ENCODE results near the gene RBM28.

DNA sequence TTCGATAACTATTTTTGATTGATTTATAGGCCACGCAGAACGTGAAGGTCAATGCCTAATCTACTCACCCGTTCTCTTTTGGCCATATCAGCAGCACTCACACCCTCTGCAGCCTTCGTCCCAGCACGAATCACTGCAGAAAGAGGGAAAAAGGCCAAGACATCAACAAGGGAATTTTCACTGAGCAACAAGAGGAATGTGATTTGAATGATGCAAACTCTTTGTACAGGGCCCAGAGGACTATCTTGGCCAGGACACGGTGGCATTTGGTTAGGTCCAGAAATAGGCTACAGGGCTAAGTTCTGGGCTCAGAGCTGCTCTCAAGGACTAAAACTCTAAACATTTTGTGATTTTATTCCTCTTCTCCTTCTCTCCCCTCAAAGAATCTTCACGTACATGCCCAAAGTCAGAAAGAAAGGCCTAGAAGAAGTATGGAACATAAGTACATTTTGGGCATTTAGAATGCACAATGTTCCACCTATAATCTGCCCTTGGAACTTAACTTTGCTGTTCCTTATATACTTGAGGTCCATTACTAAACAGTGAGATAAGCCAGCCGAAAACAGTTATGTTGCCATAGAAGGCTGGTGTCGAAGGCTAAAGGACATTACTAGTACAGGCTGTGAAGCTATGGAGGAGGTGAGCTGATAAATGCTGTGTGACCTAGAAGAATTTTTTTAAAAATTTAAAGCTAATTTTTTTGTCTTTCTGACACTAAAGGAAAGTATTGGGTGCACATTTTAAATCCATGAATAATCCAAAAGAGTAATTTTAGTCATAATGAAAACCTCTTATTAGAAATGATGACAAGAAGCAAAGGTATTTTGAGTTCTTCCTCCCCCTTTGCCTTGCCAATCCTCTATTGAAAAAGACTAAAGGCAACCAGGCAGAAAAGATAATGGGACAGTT is 20.0 kb downstream of the RBM28 start:
- TF ChIP-seq, protein P1, sequence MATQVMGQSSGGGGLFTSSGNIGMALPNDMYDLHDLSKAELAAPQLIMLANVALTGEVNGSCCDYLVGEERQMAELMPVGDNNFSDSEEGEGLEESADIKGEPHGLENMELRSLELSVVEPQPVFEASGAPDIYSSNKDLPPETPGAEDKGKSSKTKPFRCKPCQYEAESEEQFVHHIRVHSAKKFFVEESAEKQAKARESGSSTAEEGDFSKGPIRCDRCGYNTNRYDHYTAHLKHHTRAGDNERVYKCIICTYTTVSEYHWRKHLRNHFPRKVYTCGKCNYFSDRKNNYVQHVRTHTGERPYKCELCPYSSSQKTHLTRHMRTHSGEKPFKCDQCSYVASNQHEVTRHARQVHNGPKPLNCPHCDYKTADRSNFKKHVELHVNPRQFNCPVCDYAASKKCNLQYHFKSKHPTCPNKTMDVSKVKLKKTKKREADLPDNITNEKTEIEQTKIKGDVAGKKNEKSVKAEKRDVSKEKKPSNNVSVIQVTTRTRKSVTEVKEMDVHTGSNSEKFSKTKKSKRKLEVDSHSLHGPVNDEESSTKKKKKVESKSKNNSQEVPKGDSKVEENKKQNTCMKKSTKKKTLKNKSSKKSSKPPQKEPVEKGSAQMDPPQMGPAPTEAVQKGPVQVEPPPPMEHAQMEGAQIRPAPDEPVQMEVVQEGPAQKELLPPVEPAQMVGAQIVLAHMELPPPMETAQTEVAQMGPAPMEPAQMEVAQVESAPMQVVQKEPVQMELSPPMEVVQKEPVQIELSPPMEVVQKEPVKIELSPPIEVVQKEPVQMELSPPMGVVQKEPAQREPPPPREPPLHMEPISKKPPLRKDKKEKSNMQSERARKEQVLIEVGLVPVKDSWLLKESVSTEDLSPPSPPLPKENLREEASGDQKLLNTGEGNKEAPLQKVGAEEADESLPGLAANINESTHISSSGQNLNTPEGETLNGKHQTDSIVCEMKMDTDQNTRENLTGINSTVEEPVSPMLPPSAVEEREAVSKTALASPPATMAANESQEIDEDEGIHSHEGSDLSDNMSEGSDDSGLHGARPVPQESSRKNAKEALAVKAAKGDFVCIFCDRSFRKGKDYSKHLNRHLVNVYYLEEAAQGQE (IDR thresholded peaks at IDR 0.05; ENCODE audit: low read depth), result no peak
- no peak for TF ChIP-seq TCF12 (IDR thresholded peaks at IDR 0.05; ENCODE audit: low read depth)
- TF ChIP-seq YY1 (IDR thresholded peaks at IDR 0.05; ENCODE audit: low read depth), result no peak
- TF ChIP-seq, protein P2, sequence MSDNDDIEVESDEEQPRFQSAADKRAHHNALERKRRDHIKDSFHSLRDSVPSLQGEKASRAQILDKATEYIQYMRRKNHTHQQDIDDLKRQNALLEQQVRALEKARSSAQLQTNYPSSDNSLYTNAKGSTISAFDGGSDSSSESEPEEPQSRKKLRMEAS (IDR thresholded peaks at IDR 0.05), result no peak
- TF ChIP-seq TAF1 (IDR thresholded peaks at IDR 0.05; ENCODE audit: low read depth), result no peak
- no peak for TF ChIP-seq NFIC (IDR thresholded peaks at IDR 0.05)
- no peak for TF ChIP-seq CREB1 (IDR thresholded peaks at IDR 0.05; ENCODE audit: low read depth)
- TF ChIP-seq FOXM1 (IDR thresholded peaks at IDR 0.05; ENCODE audit: borderline replicate concordance, low read depth), result no peak
- no peak for TF ChIP-seq RAD21 (IDR thresholded peaks at IDR 0.05; ENCODE audit: low read depth)
- TF ChIP-seq, protein P3, sequence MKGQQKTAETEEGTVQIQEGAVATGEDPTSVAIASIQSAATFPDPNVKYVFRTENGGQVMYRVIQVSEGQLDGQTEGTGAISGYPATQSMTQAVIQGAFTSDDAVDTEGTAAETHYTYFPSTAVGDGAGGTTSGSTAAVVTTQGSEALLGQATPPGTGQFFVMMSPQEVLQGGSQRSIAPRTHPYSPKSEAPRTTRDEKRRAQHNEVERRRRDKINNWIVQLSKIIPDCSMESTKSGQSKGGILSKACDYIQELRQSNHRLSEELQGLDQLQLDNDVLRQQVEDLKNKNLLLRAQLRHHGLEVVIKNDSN (IDR thresholded peaks at IDR 0.05), result no peak
- TF ChIP-seq EP300 (IDR thresholded peaks at IDR 0.05; ENCODE audit: borderline replicate concordance), result no peak
- no peak for TF ChIP-seq EGR1 (IDR thresholded peaks at IDR 0.05)
